GM18507 (cell line): ENCODE results near the gene RGS7.
"Not testable (repeated sequence)": the region's sequence is repeated elsewhere in the genome, so short reads cannot be mapped to it uniquely, and the experiment has no call there.

ENCODE experiments used
- DNase-seq: peaks from one replicate; pipeline ENCODE4 v3.0.0; 2011; ENCODE audit warnings: low read depth; ENCODE audit not compliant: insufficient read length; ENCODE audit errors: extremely low spot score
- FAIRE-seq: peaks from 2 replicates; lab custom pipeline; 2011; peaks lifted over from hg19 to GRCh38; lab: Jason Lieb, UNC

RGS7 gene

GRCh38 chr1:241034203-241034936, 322.6 kb downstream of the RGS7 start:
- FAIRE-seq: no peak

GRCh38 chr1:241024834-241025233, 332.2 kb downstream of the RGS7 start:
- no peak for DNase-seq
- FAIRE-seq: no peak

More at GRCh38 chr1:241034203-241034936, 322.6 kb downstream of the RGS7 start:
- DNase-seq: no peak

- FAIRE-seq: no peak
Measured at GRCh38 chr1:241022366-241022765, 334.6 kb downstream of the RGS7 start.

GRCh38 chr1:241020851-241021697, 335.9 kb downstream of the RGS7 start:
- FAIRE-seq (no peak), DNase-seq (no peak)

More at GRCh38 chr1:241022366-241022765, 334.6 kb downstream of the RGS7 start:
- no peak for DNase-seq

- FAIRE-seq (no peak), DNase-seq (no peak)
Measured at GRCh38 chr1:241012708-241013340, 344.2 kb downstream of the RGS7 start.

GRCh38 chr1:241007668-241008067, 349.3 kb downstream of the RGS7 start:
- FAIRE-seq: no peak

GRCh38 chr1:240999826-241000225, 357.2 kb downstream of the RGS7 start:
- FAIRE-seq: no peak
- no peak for DNase-seq

More at GRCh38 chr1:241007668-241008067, 349.3 kb downstream of the RGS7 start:
- no peak for DNase-seq

GRCh38 chr1:240998441-240999015, 358.5 kb downstream of the RGS7 start:
- DNase-seq: no peak
- no peak for FAIRE-seq

- FAIRE-seq (no peak), DNase-seq (no peak)
Measured at GRCh38 chr1:240998024-240998423, 359.0 kb downstream of the RGS7 start.

GRCh38 chr1:240993004-240993403, 364.0 kb downstream of the RGS7 start:
- no peak for DNase-seq
- FAIRE-seq: no peak

GRCh38 chr1:240991230-240991629, 365.8 kb downstream of the RGS7 start:
- DNase-seq: no peak
- no peak for FAIRE-seq

- FAIRE-seq (no peak), DNase-seq (no peak)
Measured at GRCh38 chr1:240987928-240988327, 369.1 kb downstream of the RGS7 start.

- DNase-seq (no peak), FAIRE-seq (no peak)
Measured at GRCh38 chr1:240985081-240985480, 371.9 kb downstream of the RGS7 start.

- FAIRE-seq (no peak), DNase-seq (no peak)
Measured at GRCh38 chr1:240980342-240980741, 376.7 kb downstream of the RGS7 start.

- FAIRE-seq (no peak), DNase-seq (no peak)
Measured at GRCh38 chr1:240976685-240977084, 380.3 kb downstream of the RGS7 start.

GRCh38 chr1:240973875-240974274, 383.1 kb downstream of the RGS7 start:
- no peak for DNase-seq
- no peak for FAIRE-seq

- not testable (repeated sequence) for FAIRE-seq, DNase-seq
Measured at GRCh38 chr1:240972059-240972458, 384.9 kb downstream of the RGS7 start.

GRCh38 chr1:240970253-240970652, 386.8 kb downstream of the RGS7 start:
- FAIRE-seq: no peak
- DNase-seq: no peak

- no peak for DNase-seq
- FAIRE-seq: no peak
Measured at GRCh38 chr1:240968864-240969263, 388.1 kb downstream of the RGS7 start.
